ENCODE results near the gene MIOS. TPM values are rescaled to one million over a fixed set of nuclear protein-coding genes. Genes with fewer than 3 reads are reported as not detected.

Gene MIOS
- total and polyA plus RNA-seq, 2 of the 8 experiments (the other 6 are each of a cell fraction or from before 2014, with no cell fraction given): 15.5 to 50.7 TPM

- H3K36me3 ChIP-seq (ENCODE audit: control insufficient read depth in 2 of 4, insufficient read depth in 4 of 4, low read length in 3 of 4): no peaks in the 10 kb centered on the region
- no peaks in the 10 kb centered on the region for H4K20me1 ChIP-seq (replicated peaks in 1 of 2; ENCODE audit: control insufficient read depth in 1 of 2, insufficient read depth in 2 of 2, low read length in 2 of 2)
- ChIA-PET POLR2A (ENCODE audit: partially characterized antibody) (no interaction called here), CTCF (ENCODE audit: partially characterized antibody) (interaction anchor here (0.8 to 1.6 kb wide), 3 partner anchors 105 to 426 kb away, joined by 3 to 9 read pairs (median 5); no protein-coding TSS in a partner anchor)
- 89% methylated on average over 4 of the region's 4 CpGs; no CpG with 5 or more reads in 1 of the 2 experiments for WGBS, 2 experiments (ENCODE audit: extremely low coverage in 1 of 2, insufficient coverage in 1 of 2, insufficient read length in 1 of 2, insufficient replicate concordance in 2 of 2, low coverage in 1 of 2, low lambda C conversion rate in 2 of 2, missing lambda C conversion rate in 1 of 2)
- no peak overlapping the region for H4K8ac ChIP-seq (ENCODE audit: extremely low read depth, insufficient read depth, low read length)
- H3K23ac ChIP-seq (ENCODE audit: insufficient read length): no peak overlapping the region
- no peaks in the 10 kb centered on the region for H3K23me2 ChIP-seq (ENCODE audit: low read depth, low read length)
- no peak overlapping the region for H2BK15ac ChIP-seq (ENCODE audit: low read length)
- H4K91ac ChIP-seq (replicated peaks; ENCODE audit: insufficient read length, low read length): no peak overlapping the region
- H3K4me3 ChIP-seq (ENCODE audit: extremely low read depth in 1 of 4, insufficient read depth in 2 of 4, low read depth in 3 of 4, low read length in 4 of 4): no peak overlapping the region
- no peak overlapping the region for H2AFZ ChIP-seq (ENCODE audit: low read length)
- no peak overlapping the region for H4K5ac ChIP-seq (ENCODE audit: insufficient read length, low read depth, low read length)
- H3K4me2 ChIP-seq (ENCODE audit: insufficient read depth in 1 of 2, low read depth in 2 of 2, low read length in 2 of 2): no peak overlapping the region
- no peak overlapping the region for H2BK5ac ChIP-seq (ENCODE audit: low read depth, low read length)
- H2BK20ac ChIP-seq (ENCODE audit: low read length): no peak overlapping the region
- H3K27me3 ChIP-seq (replicated peaks in 1 of 4; ENCODE audit: control insufficient read depth in 3 of 4, extremely low read depth in 1 of 4, insufficient read depth in 3 of 4, low read length in 3 of 4): no peaks in the 10 kb centered on the region
- FAIRE-seq (no peak), DNase-seq (ENCODE audit: low read depth in 1 of 2, low spot score in 2 of 2) (no peak)
- no peak overlapping the region for H2BK12ac ChIP-seq (ENCODE audit: low read depth, low read length)
- H3K79me1 ChIP-seq (ENCODE audit: low read depth, low read length): no peaks in the 10 kb centered on the region
- no peak overlapping the region for H3K14ac ChIP-seq (ENCODE audit: insufficient read length)
- no peak overlapping the region for H3K4ac ChIP-seq (replicated peaks; ENCODE audit: insufficient read length, low read depth, low read length)
- no peaks in the 10 kb centered on the region for H3K79me2 ChIP-seq (ENCODE audit: control insufficient read depth in 1 of 2, insufficient read depth in 2 of 2, low read length in 2 of 2)
- no peaks in the 10 kb centered on the region for H3K9me3 ChIP-seq (ENCODE audit: insufficient read depth in 2 of 2, low read depth in 1 of 2, low read length in 1 of 2)
- no peak overlapping the region for H3K56ac ChIP-seq (replicated peaks; ENCODE audit: insufficient read length, low read depth, low read length)
- H3K4me1 ChIP-seq (replicated peaks in 1 of 4; ENCODE audit: control insufficient read depth in 3 of 4, insufficient read depth in 4 of 4, low read length in 3 of 4): no peaks in the 10 kb centered on the region
- H3K27ac ChIP-seq (ENCODE audit: low read depth, low read length): no peak overlapping the region
- no peak overlapping the region for H2AK5ac ChIP-seq (ENCODE audit: low read depth, low read length)
- H2BK120ac ChIP-seq (replicated peaks; ENCODE audit: low read depth, low read length): no peak overlapping the region
- no peak overlapping the region for H3K9ac ChIP-seq (replicated peaks in 1 of 4; ENCODE audit: extremely low read depth in 1 of 4, low read depth in 3 of 4, low read length in 3 of 4)
- no peak overlapping the region for H3K18ac ChIP-seq (ENCODE audit: extremely low read depth, low read length)
- TF ChIP-seq SIX5 (IDR thresholded peaks at IDR 0.05; ENCODE audit: low read depth, low read length): no peak
Observed at GRCh38 chr7:7529328-7529727, 37.4 kb upstream of the MIOS start.

All from H1 (cell line).